Measurements from ENCODE around the gene PRKACG. TPM values are rescaled to one million over a fixed set of nuclear protein-coding genes. Genes with fewer than 3 reads are reported as not detected.
A peak's percentile ranks its signal among the peaks of the same experiment; 100 is the strongest.

Gene PRKACG
- total RNA-seq, 1 donor from 2014 or later, result not detected

GRCh38 chr9:69030851-69031645 lies 17.1 kb upstream of the PRKACG start:
- H3K36me3 ChIP-seq (ENCODE audit: control insufficient read depth, insufficient read depth, low read length), result no peaks in the 10 kb centered on the region
- no peak for TF ChIP-seq CTCF (IDR thresholded peaks at IDR 0.05; ENCODE audit: insufficient read depth, low read length, severe bottlenecking)
- H3K27me3 ChIP-seq (ENCODE audit: control insufficient read depth, insufficient read depth, low read length), result no peaks in the 10 kb centered on the region
- no peak for FAIRE-seq
- DNase-seq (ENCODE audit: low read depth), result peak; percentile 56
- no peak overlapping the region for H3K4me3 ChIP-seq (ENCODE audit: low read depth, low read length)

GRCh38 chr9:69029535-69029934 lies 15.6 kb upstream of the PRKACG start:
- Histone ChIP-seq H3K36me3 (ENCODE audit: control insufficient read depth, insufficient read depth, low read length) (no peaks in the 10 kb centered on the region), H3K4me3 (ENCODE audit: low read depth, low read length) (no peak overlapping the region), H3K27me3 (ENCODE audit: control insufficient read depth, insufficient read depth, low read length) (no peaks in the 10 kb centered on the region)
- no peak for TF ChIP-seq CTCF (IDR thresholded peaks at IDR 0.05; ENCODE audit: insufficient read depth, low read length, severe bottlenecking)
- no peak for DNase-seq (ENCODE audit: low read depth)
- FAIRE-seq, result no peak

- H3K4me3 ChIP-seq (ENCODE audit: low read depth, low read length), result no peak overlapping the region
- no peak for TF ChIP-seq CTCF (IDR thresholded peaks at IDR 0.05; ENCODE audit: insufficient read depth, low read length, severe bottlenecking)
- DNase-seq (ENCODE audit: low read depth) (no peak), FAIRE-seq (no peak)
- no peaks in the 10 kb centered on the region for H3K27me3 ChIP-seq (ENCODE audit: control insufficient read depth, insufficient read depth, low read length)
- H3K36me3 ChIP-seq (ENCODE audit: control insufficient read depth, insufficient read depth, low read length), result no peaks in the 10 kb centered on the region
Measured at GRCh38 chr9:69028754-69029153, 14.8 kb upstream of the PRKACG start.

GRCh38 chr9:69027355-69028097 lies 13.6 kb upstream of the PRKACG start:
- DNase-seq (ENCODE audit: low read depth), result peak; percentile 56

GRCh38 chr9:69023650-69024049 lies 9.7 kb upstream of the PRKACG start:
- Histone ChIP-seq H3K27me3 (ENCODE audit: control insufficient read depth, insufficient read depth, low read length) (no peaks in the 10 kb centered on the region), H3K36me3 (ENCODE audit: control insufficient read depth, insufficient read depth, low read length) (no peaks in the 10 kb centered on the region), H3K4me3 (ENCODE audit: low read depth, low read length) (no peak overlapping the region)
- no peak for TF ChIP-seq CTCF (IDR thresholded peaks at IDR 0.05; ENCODE audit: insufficient read depth, low read length, severe bottlenecking)
- DNase-seq (ENCODE audit: low read depth) (no peak), FAIRE-seq (no peak)

More at GRCh38 chr9:69027355-69028097, 13.6 kb upstream of the PRKACG start:
- H3K4me3 ChIP-seq (ENCODE audit: low read depth, low read length), result no peak overlapping the region
- H3K27me3 ChIP-seq (ENCODE audit: control insufficient read depth, insufficient read depth, low read length), result no peaks in the 10 kb centered on the region
- no peaks in the 10 kb centered on the region for H3K36me3 ChIP-seq (ENCODE audit: control insufficient read depth, insufficient read depth, low read length)
- TF ChIP-seq CTCF (IDR thresholded peaks at IDR 0.05; ENCODE audit: insufficient read depth, low read length, severe bottlenecking), result peak; percentile 79
- no peak for FAIRE-seq

Data from bronchial epithelial cell (primary cell).